GM19193 (cell line): Measurements from ENCODE around the gene RPEL1.
"Not testable (repeated sequence)": the region's sequence is repeated elsewhere in the genome, so short reads cannot be mapped to it uniquely, and the experiment has no call there.

Experiments
- POLR2A ChIP-seq: IDR thresholded peaks from 4 replicates; pipeline ENCODE4 v1.6.1; 2011; ENCODE audit not compliant: insufficient read depth, insufficient read length; ENCODE audit errors: extremely low read depth

Gene RPEL1

GRCh38 chr10:103245587-103245986 is at the start of gene RPEL1:
Gene RPEL1 (plus strand): TSS chr10:103245887. CDS start chr10:103245997, 110 bp downstream.
- TF ChIP-seq POLR2A, result not testable (repeated sequence)

GRCh38 chr10:103196516-103196915 is 49.2 kb upstream of the RPEL1 start:
- TF ChIP-seq POLR2A, result no peak

- no peak for TF ChIP-seq POLR2A
Measured at GRCh38 chr10:103197174-103197573, 48.5 kb upstream of the RPEL1 start.

GRCh38 chr10:103197903-103198302 is 47.8 kb upstream of the RPEL1 start:
- no peak for TF ChIP-seq POLR2A

- no peak for TF ChIP-seq POLR2A
Measured at GRCh38 chr10:103198648-103199047, 47.0 kb upstream of the RPEL1 start.

GRCh38 chr10:103199488-103199887 is 46.2 kb upstream of the RPEL1 start:
- TF ChIP-seq POLR2A, result no peak

- no peak for TF ChIP-seq POLR2A
Measured at GRCh38 chr10:103202319-103202718, 43.4 kb upstream of the RPEL1 start.

- TF ChIP-seq POLR2A, result no peak
Measured at GRCh38 chr10:103203466-103203865, 42.2 kb upstream of the RPEL1 start.

- TF ChIP-seq POLR2A, result no peak
Measured at GRCh38 chr10:103204353-103205255, 41.1 kb upstream of the RPEL1 start.

- TF ChIP-seq POLR2A, result no peak
Measured at GRCh38 chr10:103207141-103207540, 38.5 kb upstream of the RPEL1 start.

GRCh38 chr10:103215601-103216000 is 30.1 kb upstream of the RPEL1 start:
- TF ChIP-seq POLR2A, result no peak

GRCh38 chr10:103224133-103224532 is 21.6 kb upstream of the RPEL1 start:
- no peak for TF ChIP-seq POLR2A

GRCh38 chr10:103225939-103226338 is 19.7 kb upstream of the RPEL1 start:
- no peak for TF ChIP-seq POLR2A

GRCh38 chr10:103227416-103227815 is 18.3 kb upstream of the RPEL1 start:
- TF ChIP-seq POLR2A, result no peak

GRCh38 chr10:103231047-103231551 is 14.6 kb upstream of the RPEL1 start:
- no peak for TF ChIP-seq POLR2A

- no peak for TF ChIP-seq POLR2A
Measured at GRCh38 chr10:103232131-103232673, 13.5 kb upstream of the RPEL1 start.

- no peak for TF ChIP-seq POLR2A
Measured at GRCh38 chr10:103232772-103233488, 12.8 kb upstream of the RPEL1 start.
